Ramos (cell line): ENCODE results near the gene PLCH1.

ENCODE experiments used
- in situ Hi-C: fragments of 300-500 bp; cut with MboI; formaldehyde crosslinking; loops from one replicate; pipeline ENCODE4 v1.14.3; 2022; ENCODE audit warnings: low sequenced_read_pairs; ENCODE audit not compliant: unreplicated experiment

Gene PLCH1

GRCh38 chr3:155747286-155747945, 2.5 kb upstream of the PLCH1 start:
- in situ Hi-C loops, result no loop called here

GRCh38 chr3:155746703-155747102, 1.8 kb upstream of the PLCH1 start:
- in situ Hi-C loops, result no loop called here

GRCh38 chr3:155745795-155746550, 1.1 kb upstream of the PLCH1 start:
- in situ Hi-C loops, result no loop called here

GRCh38 chr3:155744010-155744625, 753 bp downstream of the PLCH1 start:
- in situ Hi-C loops, result no loop called here

GRCh38 chr3:155743606-155744005, 1.3 kb downstream of the PLCH1 start:
- in situ Hi-C loops, result no loop called here

GRCh38 chr3:155742349-155742965, 2.4 kb downstream of the PLCH1 start:
- in situ Hi-C loops, result no loop called here

- in situ Hi-C loops, result no loop called here
These were observed 3.3 kb downstream of the PLCH1 start for GRCh38 chr3:155741603-155742002.

- in situ Hi-C loops, result no loop called here
These were observed 3.8 kb downstream of the PLCH1 start for GRCh38 chr3:155741101-155741500.

- in situ Hi-C loops, result no loop called here
These were observed 5.7 kb downstream of the PLCH1 start for GRCh38 chr3:155739154-155739553.

- in situ Hi-C loops, result no loop called here
These were observed 6.2 kb downstream of the PLCH1 start for GRCh38 chr3:155738580-155739076.

- in situ Hi-C loops, result no loop called here
These were observed 6.9 kb downstream of the PLCH1 start for GRCh38 chr3:155737844-155738460.

GRCh38 chr3:155736381-155736780, 8.5 kb downstream of the PLCH1 start:
- in situ Hi-C loops, result no loop called here

- in situ Hi-C loops, result no loop called here
These were observed 14.0 kb downstream of the PLCH1 start for GRCh38 chr3:155730843-155731242.

GRCh38 chr3:155727836-155728235, 17.0 kb downstream of the PLCH1 start:
- in situ Hi-C loops, result no loop called here

GRCh38 chr3:155714295-155714718, 30.6 kb downstream of the PLCH1 start:
- in situ Hi-C loops, result no loop called here

- in situ Hi-C loops, result no loop called here
These were observed 32.9 kb downstream of the PLCH1 start for GRCh38 chr3:155712008-155712407.

- in situ Hi-C loops, result loop anchor here (10.0 kb wide), 1 partner anchor 320 kb away; no protein-coding TSS in a partner anchor
These were observed 39.9 kb downstream of the PLCH1 start for GRCh38 chr3:155704771-155705559.

GRCh38 chr3:155704061-155704460, 40.8 kb downstream of the PLCH1 start:
- in situ Hi-C loops, result loop anchor here (10.0 kb wide), 1 partner anchor 319 kb away; no protein-coding TSS in a partner anchor
